Measurements from ENCODE around the gene ASB7. TPM values are rescaled to one million over a fixed set of nuclear protein-coding genes. Genes with fewer than 3 reads are reported as not detected.
A peak's percentile ranks its signal among the peaks of the same experiment; 100 is the strongest.

Gene ASB7
- total RNA-seq, 4 donors from 2014 or later: 5.1 to 10.3 (median 6.3) TPM

DNA sequence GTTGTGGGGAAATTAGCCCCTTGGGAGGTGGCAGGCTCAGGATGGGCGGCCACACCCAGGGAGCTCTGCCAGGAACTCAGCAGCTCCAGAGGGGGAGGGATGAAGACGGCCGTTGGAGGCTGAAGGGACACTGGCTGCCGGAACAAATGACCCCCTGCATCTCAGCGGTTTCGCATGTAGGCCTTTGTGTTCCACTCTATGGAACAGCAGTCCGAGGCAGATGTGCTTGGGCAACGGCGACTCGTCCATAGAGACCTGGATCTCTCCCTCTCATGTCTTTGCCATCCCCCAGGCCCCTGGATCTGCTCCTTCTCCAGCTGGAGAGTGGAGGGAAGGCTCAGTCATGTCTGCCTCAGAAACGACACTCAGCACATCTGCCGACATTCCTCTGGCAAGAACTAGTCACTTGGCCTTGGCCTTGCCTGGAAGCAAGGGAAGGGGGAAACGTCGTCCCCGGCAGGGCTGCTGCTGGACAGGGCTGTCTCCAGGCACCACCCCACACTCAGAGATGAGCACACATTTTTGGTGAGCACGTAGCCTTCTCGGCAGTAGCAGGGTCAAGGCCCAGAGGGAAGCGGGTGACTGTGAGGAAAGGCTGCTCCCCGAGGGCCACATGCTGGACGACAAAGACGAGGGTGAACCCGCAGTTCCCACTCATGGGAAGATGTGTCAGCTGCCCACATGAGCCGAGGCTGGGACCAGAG is 83.8 kb downstream of the ASB7 start:
- in situ Hi-C loops (cut with MboI; ENCODE audit: low sequenced_read_pairs in 4 of 4) (no loop called here), intact Hi-C loops (cut with DNase I; ENCODE audit: low total_unique reads) (loop anchor here (5.0 kb wide), 1 partner anchor 36 kb away; no protein-coding TSS in a partner anchor)
- DNase-seq (peak; percentile 41 to 71), ATAC-seq (peak; percentile 36 to 59)
- no peak overlapping the region for H3K4me3 ChIP-seq
- no peaks in the 10 kb centered on the region for H3K9me3 ChIP-seq
- TF ChIP-seq, protein P1, sequence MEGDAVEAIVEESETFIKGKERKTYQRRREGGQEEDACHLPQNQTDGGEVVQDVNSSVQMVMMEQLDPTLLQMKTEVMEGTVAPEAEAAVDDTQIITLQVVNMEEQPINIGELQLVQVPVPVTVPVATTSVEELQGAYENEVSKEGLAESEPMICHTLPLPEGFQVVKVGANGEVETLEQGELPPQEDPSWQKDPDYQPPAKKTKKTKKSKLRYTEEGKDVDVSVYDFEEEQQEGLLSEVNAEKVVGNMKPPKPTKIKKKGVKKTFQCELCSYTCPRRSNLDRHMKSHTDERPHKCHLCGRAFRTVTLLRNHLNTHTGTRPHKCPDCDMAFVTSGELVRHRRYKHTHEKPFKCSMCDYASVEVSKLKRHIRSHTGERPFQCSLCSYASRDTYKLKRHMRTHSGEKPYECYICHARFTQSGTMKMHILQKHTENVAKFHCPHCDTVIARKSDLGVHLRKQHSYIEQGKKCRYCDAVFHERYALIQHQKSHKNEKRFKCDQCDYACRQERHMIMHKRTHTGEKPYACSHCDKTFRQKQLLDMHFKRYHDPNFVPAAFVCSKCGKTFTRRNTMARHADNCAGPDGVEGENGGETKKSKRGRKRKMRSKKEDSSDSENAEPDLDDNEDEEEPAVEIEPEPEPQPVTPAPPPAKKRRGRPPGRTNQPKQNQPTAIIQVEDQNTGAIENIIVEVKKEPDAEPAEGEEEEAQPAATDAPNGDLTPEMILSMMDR (IDR thresholded peaks at IDR 0.05 in 4 of 5, conservative IDR thresholded peaks at IDR 0.05 in 1 of 5): no peak
- TF ChIP-seq POLR2A (IDR thresholded peaks at IDR 0.05): no peak
- no peaks in the 10 kb centered on the region for H3K36me3 ChIP-seq
- H3K4me1 ChIP-seq: no peaks in the 10 kb centered on the region
- H3K27ac ChIP-seq: peak overlapping the region; percentile 51 to 65 (median 62)
- peaks cover 0 to 3% (median 0%) of the 10 kb centered on the region in 3 donors for H3K27me3 ChIP-seq

DNA sequence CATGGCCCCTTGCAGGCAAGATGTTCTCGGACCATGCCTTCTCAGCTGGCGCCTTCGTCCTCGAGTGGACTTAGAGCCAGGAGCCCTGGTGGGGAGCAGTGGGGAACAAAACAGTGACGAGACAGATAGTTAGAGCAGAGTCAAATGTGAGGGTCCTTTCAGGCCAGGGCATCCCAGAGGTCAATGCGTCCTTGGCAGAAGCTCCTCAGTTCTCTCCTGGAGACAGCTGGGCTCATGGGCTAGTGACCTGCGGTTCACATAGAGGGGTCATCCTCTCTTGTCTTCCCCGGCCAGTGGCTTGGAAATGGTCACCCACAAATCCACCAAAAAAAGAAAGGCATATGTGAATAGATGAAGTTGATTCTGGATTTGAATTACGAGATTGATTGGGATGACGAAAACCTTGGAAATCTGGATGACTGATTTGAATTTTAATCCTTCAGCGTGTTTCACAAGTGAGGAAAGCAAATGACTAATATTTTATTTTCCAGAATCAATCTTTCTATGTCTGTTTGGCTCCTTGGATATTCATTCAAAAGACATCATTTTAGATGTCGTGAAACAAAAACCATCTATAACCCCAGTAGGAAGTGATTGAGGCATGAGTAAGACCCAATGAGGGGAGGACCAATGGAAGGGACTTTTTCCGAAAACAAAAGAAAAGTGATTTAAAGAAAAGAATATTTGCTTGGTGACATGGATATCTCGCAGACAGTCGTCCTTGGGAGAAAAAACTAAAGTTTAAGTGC is 84.5 kb downstream of the ASB7 start:
- no peak for TF ChIP-seq POLR2A (IDR thresholded peaks at IDR 0.05)
- TF ChIP-seq, protein P1 (IDR thresholded peaks at IDR 0.05 in 4 of 5, conservative IDR thresholded peaks at IDR 0.05 in 1 of 5): no peak
- no peaks in the 10 kb centered on the region for H3K4me1 ChIP-seq

DNA sequence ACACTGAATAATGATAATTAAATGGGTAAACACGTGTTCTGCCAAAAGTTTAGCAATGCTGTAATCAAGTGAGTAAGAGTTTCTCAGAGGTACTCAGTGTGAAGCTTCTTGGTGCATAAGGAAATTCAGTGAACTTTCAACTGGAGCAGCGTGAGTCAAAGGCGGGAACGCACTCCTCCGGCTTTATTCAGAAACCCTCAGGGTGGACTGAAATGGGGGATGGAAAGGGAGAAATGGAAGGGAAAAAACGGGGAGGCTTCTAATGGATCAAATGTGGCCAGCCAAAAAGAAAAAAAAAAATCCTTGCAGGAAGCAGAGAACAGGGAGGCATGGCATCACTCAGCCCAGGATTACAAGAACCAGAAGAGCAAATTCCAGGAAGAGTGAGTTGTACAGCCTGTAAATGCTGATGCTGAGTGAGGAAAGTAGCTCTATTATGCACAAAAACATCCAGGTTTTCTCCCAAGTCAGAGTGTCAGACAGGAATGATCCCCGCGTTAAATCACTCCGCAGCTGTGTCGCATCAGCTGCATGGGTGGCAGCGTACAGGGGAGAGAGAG is 85.3 kb downstream of the ASB7 start:
- DNase-seq: no peak
- TF ChIP-seq, protein P1 (IDR thresholded peaks at IDR 0.05 in 4 of 5, conservative IDR thresholded peaks at IDR 0.05 in 1 of 5): no peak
- TF ChIP-seq POLR2A (IDR thresholded peaks at IDR 0.05): no peak
- peaks cover 0 to 3% (median 0%) of the 10 kb centered on the region in 3 donors for H3K27me3 ChIP-seq
- in situ Hi-C loops (cut with MboI; ENCODE audit: low sequenced_read_pairs in 4 of 4): no loop called here
- H3K27ac ChIP-seq: peak overlapping the region; percentile 51 to 65 (median 62)
- intact Hi-C loops (cut with DNase I; ENCODE audit: low total_unique reads): loop anchor here (5.0 kb wide), 1 partner anchor 35 kb away; no protein-coding TSS in a partner anchor
- H3K4me3 ChIP-seq: no peak overlapping the region
- no peaks in the 10 kb centered on the region for H3K36me3 ChIP-seq
- no peaks in the 10 kb centered on the region for H3K9me3 ChIP-seq
- peak; percentile 53 to 56 for ATAC-seq
- no peaks in the 10 kb centered on the region for H3K4me1 ChIP-seq

More for the DNA sequence above, 84.5 kb downstream of the ASB7 start:
- Histone ChIP-seq H3K27me3 (peaks cover 0 to 3% (median 0%) of the 10 kb centered on the region in 3 donors), H3K36me3 (no peaks in the 10 kb centered on the region), H3K27ac (peak overlapping the region; percentile 51 to 65 (median 62)), H3K4me3 (no peak overlapping the region), H3K9me3 (no peaks in the 10 kb centered on the region)
- in situ Hi-C loops (cut with MboI; ENCODE audit: low sequenced_read_pairs in 4 of 4) (no loop called here), intact Hi-C loops (cut with DNase I; ENCODE audit: low total_unique reads) (loop anchor here (5.0 kb wide), 1 partner anchor 35 kb away; no protein-coding TSS in a partner anchor)
- ATAC-seq: no peak
- no peak for DNase-seq

DNA sequence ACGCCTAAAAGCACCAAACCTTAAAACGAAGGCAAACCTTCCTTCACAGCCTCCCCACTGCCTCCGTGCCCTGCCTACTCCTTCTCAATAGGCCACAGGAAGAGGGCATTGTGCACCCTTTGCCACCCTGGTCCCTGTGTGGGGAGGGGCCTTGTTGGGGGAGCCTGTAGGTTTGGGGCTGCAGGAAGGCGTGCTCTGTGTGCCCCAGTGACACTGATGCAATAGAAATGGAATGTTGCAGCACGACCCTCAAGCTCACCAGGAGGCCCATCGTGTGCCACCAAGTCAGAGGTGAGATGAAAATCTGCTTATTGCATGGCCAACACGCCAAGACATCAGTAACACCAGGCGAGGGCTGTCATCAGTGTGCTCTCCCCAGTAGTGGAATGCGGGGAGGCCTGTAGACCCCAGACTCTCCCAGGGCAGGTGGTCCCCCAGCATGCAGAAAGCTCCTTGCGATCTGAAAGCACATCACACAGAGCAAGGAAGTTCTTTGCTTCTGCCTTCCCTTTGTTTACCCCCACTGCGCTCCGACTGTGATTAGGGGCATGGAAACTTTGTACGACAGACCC is 86.2 kb downstream of the ASB7 start:
- TF ChIP-seq, protein P1 (IDR thresholded peaks at IDR 0.05 in 4 of 5, conservative IDR thresholded peaks at IDR 0.05 in 1 of 5): no peak
- TF ChIP-seq POLR2A (IDR thresholded peaks at IDR 0.05): no peak
- no peaks in the 10 kb centered on the region for H3K4me1 ChIP-seq
- no peak overlapping the region for H3K27ac ChIP-seq
- H3K4me3 ChIP-seq: no peak overlapping the region
- DNase-seq (no peak), ATAC-seq (no peak)
- H3K36me3 ChIP-seq: no peaks in the 10 kb centered on the region
- peaks cover 0 to 3% (median 0%) of the 10 kb centered on the region in 3 donors for H3K27me3 ChIP-seq
- in situ Hi-C loops (cut with MboI; ENCODE audit: low sequenced_read_pairs in 4 of 4): no loop called here
- intact Hi-C loops (cut with DNase I; ENCODE audit: low total_unique reads): loop anchor here (5.0 kb wide), 1 partner anchor 34 kb away; no protein-coding TSS in a partner anchor
- no peaks in the 10 kb centered on the region for H3K9me3 ChIP-seq

Data from gastrocnemius medialis (tissue), 4 donors.